T-helper 9 cell (primary cell): ENCODE data around the gene LINC00632.
A peak's percentile ranks its signal among the peaks of the same experiment; 100 is the strongest.

Experiments used
- DNase-seq: peaks from one replicate; pipeline ENCODE4 v3.0.0-alpha.2; 2020

LINC00632 gene

DNA sequence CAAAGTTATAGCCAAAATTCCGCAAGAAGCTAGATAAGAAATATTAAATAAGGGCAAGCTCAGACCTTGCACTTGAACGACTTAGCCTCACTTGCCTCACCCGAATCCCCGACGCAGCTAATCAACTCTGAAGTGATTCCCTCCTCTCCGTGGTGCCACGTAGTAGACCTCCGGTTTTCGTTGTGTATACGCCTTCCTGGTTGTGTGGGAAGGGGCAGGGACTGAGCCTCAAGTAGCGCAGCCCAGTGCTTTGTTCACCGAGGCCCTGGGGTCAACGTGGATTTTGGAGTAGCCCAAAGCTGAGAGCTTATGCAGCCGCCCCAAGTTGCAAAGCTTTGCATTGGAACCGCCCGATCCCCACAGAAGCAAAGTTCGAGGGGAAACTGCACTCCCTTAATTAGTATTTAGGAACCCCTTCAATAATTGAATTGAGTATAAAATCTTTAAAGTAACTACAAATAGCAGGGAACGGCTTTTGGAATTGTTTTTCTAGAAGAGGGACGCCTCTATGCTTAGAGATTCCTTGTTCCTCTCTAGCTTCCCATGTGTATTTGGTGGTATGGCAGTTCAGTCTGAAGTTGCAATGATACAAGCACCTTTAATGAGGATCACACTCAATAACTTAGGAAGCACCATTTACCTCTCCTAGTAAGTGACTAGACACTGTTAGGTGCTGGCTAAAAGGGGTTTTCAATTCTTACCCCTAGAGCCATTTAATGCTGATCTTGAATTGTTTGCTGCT, 55.7 kb downstream of the LINC00632 start:
- DNase-seq: no peak

DNA sequence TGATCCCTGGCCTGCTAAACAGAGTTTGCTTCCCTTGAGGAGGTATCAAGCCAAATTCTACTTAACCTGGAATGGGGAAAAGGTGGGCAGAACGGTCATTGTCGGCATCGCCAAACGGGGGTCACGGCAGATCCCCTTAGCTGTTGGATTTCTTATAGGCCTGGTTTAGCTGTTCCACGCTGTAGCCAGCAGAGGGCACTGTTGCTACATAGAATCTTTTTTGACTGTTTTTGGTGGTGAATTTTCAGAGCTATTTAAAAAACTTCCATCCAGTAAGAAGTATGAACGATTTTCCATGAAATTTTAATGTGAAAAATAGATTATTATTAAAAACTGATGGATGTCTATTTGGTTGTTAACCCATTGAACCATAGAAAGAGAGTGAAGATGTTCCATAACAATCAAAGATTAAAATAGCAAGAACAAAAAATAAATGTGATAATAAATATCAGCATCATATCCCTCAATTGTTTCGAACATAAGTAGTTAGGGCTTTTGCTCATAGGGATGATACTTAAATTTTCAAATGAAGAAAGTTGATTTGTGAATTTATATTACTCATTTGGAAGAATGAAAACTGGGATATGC, 56.6 kb downstream of the LINC00632 start:
- peak; percentile 31 for DNase-seq

DNA sequence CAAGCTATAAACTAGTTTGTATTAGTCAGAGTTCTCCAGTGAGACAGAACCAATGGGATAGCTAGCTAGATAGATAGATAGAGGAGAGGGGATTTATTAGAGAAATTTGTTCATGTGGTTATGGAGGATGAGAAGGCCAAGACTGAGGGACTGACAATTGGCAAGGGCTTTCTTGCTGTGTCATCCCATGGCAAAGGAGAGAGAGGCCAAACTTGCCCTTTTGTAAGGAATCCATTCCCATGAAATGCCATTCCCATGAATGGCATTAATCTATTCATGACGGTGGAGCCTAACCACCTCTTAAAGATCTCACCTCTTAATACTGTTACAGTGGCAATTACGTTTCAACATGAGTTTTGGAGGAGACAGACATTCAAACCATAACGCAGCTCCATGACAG, 58.1 kb downstream of the LINC00632 start:
- DNase-seq: no peak

DNA sequence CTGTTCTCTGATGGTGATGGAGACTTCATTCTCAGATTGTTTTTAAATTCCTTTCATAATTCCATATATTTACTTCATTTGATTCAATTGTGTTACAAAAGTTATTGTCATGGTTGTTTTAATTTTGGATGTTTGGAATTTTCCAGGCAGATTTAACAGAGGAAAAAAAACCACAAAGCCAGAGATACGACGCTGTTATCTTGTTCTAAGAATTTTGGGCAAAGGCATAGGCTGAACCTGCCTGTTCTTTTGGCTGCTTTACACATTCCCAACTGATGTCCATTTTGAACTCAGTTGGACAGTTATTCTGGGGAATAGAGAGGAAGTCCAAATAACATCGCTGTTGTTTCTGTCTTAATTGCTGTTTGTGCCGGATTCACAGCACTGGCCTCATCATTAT, 65.7 kb downstream of the LINC00632 start:
- DNase-seq: no peak

DNA sequence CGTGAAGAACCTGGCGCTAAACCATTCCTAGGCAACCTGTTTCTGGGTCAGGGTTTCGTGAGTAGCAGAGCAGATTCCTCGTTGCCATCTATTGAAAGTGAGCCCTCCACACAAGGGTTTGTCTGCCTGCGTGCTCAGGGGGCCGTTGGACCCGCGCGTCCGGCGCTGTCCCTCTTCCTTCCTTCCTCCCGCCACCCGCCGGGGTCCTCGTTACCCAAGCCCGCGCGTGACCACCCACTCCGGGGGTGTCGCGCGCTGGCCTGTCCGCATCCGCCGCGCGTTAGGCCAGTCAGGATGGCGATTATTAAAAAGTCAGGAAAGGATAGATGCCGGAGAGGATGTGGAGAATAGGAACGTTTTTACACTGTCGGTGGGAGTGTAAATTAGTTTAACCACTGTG, 66.8 kb downstream of the LINC00632 start:
- no peak for DNase-seq

DNA sequence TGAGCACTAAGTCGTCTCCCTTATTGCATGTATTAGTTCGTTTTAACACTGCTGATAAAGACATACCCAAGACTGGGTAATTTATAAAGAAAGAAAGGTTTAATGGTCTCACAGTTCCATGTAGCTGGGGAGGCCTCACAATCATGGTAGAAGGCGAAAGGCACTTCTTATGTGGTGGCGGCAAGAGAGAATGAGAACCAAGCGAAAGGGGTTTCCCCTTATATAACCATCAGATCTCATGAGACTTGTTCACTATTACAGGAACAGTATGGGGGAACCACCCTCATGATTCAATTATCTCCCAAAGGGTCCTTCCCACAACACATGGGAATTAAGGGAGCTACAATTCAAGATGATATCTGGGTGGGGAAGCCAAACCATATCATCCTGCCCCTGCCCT, 85.1 kb downstream of the LINC00632 start:
- no peak for DNase-seq

DNA sequence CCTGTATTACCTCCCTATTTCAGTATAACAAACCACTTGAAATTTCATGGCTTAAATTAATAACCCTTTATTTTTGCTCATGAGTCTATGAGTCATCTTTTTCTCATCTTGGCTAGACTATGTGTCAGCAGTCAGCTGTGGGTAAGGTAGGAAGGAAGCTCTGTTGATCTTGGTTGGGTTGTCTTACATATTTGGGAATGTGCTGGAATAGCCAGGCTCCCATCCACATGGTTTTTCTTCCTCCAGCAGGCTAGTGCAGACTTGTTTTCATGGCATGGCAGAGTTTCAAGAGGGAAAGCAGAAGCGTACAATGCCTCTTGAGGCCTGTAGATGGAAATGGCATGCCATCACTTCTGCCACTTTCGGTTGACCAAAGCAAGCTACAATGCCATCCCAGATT, 89.7 kb downstream of the LINC00632 start:
- no peak for DNase-seq

DNA sequence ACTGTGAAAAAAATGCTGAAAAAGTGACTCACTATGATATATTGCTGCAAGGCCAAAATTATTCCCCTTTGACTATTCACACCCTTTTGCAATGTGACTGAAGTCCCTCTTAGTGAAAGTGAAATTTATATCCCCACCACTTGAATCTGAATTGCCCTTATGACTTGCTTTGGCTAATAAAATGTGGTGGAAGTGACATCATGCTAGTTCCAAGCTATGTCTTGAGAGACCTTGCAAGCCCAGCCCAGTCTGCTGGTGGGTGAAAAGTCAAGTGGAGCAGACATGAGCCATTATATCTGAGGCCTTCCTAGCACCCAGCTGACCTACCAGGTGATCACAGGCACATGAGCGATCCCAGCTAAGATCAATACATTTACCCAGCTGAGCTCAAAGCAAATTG, 94.7 kb downstream of the LINC00632 start:
- DNase-seq: no peak

DNA sequence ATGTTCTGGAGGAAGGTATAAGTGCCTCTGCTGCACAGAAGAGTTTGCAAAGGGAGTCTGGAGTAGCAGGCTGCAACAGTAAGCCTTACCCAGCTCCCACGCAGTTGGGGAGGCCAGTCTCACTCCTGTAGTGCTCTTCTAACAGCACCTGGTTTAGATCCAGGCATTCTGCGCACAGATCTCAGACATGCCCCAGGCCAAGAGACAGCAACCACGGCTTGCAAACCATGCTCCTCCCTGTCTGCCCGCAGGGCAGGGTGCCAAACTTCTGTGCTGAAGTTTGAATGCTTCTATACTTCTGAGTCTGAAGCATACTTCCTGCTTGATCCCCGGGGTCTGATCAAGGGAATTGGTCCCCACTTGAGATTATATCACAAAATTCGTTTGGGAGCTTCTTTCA, 106.3 kb downstream of the LINC00632 start:
- DNase-seq: no peak

DNA sequence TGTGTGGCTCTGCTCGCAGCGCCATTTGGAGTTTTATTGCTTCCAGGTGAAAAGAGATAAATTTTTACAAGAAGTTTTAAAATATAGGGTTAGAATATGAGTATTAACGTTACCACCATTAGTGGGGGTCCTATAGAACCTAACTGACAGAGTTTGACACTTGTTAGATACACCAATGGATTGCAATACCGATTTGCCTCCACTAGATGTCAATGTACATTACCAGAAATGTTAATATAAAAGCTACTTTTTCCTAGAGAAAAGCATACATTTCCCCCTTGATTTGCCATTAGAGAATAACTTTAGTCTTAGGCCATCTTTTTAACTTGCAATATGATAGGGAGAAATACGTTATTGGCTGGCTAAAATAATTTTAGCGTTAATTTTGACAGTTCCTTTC, 108.4 kb downstream of the LINC00632 start:
- DNase-seq: no peak

DNA sequence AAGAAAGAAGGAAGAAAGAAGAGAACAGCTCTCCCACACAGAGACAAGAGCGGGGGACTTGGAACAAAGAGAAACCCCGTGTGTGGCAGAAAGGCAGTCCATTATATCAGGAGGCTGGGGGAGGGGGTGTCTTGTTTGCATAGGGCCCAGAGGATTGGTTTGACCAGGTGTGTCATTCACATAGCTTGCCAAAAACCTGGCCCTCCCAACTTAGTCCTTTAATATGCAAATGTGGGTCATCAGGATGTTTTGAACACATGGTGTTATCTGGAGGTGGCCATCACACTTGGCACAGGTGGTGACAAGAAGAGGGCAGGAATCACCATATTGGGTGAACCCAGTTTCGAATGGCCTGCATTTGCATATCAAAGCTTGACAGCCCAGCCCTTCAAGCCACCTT, 111.7 kb downstream of the LINC00632 start:
- DNase-seq: no peak

DNA sequence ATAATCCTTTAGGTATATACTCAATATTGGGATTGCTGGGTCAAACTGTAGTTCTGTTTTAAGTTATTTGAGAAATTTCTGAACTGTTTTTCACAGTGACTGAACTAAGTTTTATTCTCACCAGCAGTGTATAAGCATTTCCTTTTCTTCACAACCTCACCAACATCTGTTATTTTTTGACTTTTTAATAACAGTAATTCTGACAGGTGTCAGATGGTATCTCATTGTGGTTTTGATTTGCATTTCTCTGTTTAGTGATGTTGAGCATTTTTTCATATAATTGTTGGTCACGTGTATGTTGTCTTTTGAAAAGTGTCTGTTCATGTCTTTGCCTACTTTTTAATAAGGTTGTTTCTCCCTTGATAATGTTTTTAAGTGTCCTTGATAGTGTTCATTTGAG, 112.6 kb downstream of the LINC00632 start:
- no peak for DNase-seq

DNA sequence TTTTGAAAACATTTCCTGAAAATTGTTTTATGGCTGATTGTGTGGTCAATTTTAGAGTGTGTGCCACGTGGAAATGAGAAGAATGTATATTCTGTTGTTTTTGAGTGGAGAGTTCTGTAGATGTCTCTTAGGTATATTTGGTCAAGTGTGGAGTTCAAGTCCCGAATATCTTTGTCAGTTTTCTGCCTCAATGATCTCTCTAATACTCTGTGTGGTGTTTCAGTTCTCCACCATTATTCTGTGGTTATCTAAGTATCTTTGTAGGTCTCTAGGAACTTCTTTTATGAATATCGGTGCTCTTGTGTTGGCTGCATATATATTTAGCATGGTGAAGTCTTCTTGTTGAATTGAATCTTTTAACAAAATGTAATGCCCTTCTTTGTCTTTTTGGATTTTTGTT, 113.3 kb downstream of the LINC00632 start:
- no peak for DNase-seq

DNA sequence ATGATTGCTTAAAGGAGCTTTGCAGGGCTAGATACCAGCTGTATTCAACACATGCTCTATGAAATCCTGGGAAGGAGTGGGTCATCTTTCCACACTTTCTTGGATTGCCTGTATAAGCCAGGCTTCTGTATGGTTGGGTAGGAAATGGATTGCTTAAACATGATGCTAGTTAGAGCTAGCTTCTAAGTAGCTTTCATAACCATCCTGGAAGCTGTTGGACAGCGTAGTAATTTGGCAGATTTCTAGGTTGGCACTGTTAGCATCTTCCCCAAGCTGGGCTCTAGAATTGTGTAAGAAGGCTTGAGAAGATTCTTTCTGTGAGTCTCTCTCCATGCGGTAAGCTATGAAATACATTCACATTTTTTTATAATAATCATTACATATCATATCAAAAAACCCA, 127.3 kb downstream of the LINC00632 start:
- DNase-seq: no peak
